GM21825 (cell line): ENCODE results near the gene NKX6-2.
"Not testable (repeated sequence)": the region's sequence is repeated elsewhere in the genome, so short reads cannot be mapped to it uniquely, and the experiment has no call there.

Source experiments
- ATAC-seq: cut with Tn5 transposase; IDR thresholded peaks from one replicate; pipeline ENCODE4 v1.9.1; 2021; ENCODE audit warnings: mild to moderate bottlenecking, moderate library complexity; ENCODE audit not compliant: unreplicated experiment

NKX6-2 gene

GRCh38 chr10:132783940-132784865 is 1.7 kb downstream of the NKX6-2 start:
- ATAC-seq = no peak

- no peak for ATAC-seq
Observed at GRCh38 chr10:132783165-132783939, 2.6 kb downstream of the NKX6-2 start.

GRCh38 chr10:132781556-132781955 is 4.4 kb downstream of the NKX6-2 start:
- no peak for ATAC-seq

- no peak for ATAC-seq
Observed at GRCh38 chr10:132780356-132780755, 5.6 kb downstream of the NKX6-2 start.

- ATAC-seq = no peak
Observed at GRCh38 chr10:132779549-132780294, 6.2 kb downstream of the NKX6-2 start.

- ATAC-seq = no peak
Observed at GRCh38 chr10:132777441-132777840, 8.5 kb downstream of the NKX6-2 start.

- no peak for ATAC-seq
Observed at GRCh38 chr10:132776821-132777220, 9.1 kb downstream of the NKX6-2 start.

- no peak for ATAC-seq
Observed at GRCh38 chr10:132776186-132776585, 9.8 kb downstream of the NKX6-2 start.

- ATAC-seq = no peak
Observed at GRCh38 chr10:132774902-132775863, 10.8 kb downstream of the NKX6-2 start.

GRCh38 chr10:132774181-132774901 is 11.6 kb downstream of the NKX6-2 start:
- no peak for ATAC-seq

- ATAC-seq = not testable (repeated sequence)
Observed at GRCh38 chr10:132772816-132773215, 13.1 kb downstream of the NKX6-2 start.

- no peak for ATAC-seq
Observed at GRCh38 chr10:132770061-132771021, 15.6 kb downstream of the NKX6-2 start.

- no peak for ATAC-seq
Observed at GRCh38 chr10:132768346-132769248, 17.4 kb downstream of the NKX6-2 start.

GRCh38 chr10:132766291-132766690 is 19.7 kb downstream of the NKX6-2 start:
- no peak for ATAC-seq

GRCh38 chr10:132765435-132765834 is 20.5 kb downstream of the NKX6-2 start:
- ATAC-seq = no peak

- no peak for ATAC-seq
Observed at GRCh38 chr10:132764108-132764507, 21.8 kb downstream of the NKX6-2 start.

- no peak for ATAC-seq
Observed at GRCh38 chr10:132763545-132763944, 22.4 kb downstream of the NKX6-2 start.
